ENCODE results near the gene CCDC178. TPM values are rescaled to one million over a fixed set of nuclear protein-coding genes. Genes with fewer than 3 reads are reported as not detected.
"Not testable (repeated sequence)": the region's sequence is repeated elsewhere in the genome, so short reads cannot be mapped to it uniquely, and the experiment has no call there.

Gene CCDC178
- total and polyA plus RNA-seq, 2 experiments from 2014 or later: not detected

- Histone ChIP-seq H3K4me3 (no peak overlapping the region), H3F3A (ENCODE audit: insufficient read depth) (no peaks in the 10 kb centered on the region), H3K27me3 (replicated peaks; ENCODE audit: insufficient read depth) (no peaks in the 10 kb centered on the region), H3K79me2 (ENCODE audit: insufficient read depth) (no peaks in the 10 kb centered on the region), H3K9ac (no peak overlapping the region), H3K9me2 (ENCODE audit: insufficient read depth) (no peaks in the 10 kb centered on the region), H2AFZ (no peak overlapping the region), H3K4me2 (ENCODE audit: unreplicated experiment) (no peak overlapping the region), H4K20me1 (ENCODE audit: insufficient read depth) (no peaks in the 10 kb centered on the region), H3K27ac (no peak overlapping the region), H3K9me3 (ENCODE audit: low read depth) (no peaks in the 10 kb centered on the region), H3K4me1 (ENCODE audit: insufficient read depth) (no peaks in the 10 kb centered on the region), H3K36me3 (ENCODE audit: low read depth) (no peaks in the 10 kb centered on the region)
- TF ChIP-seq EZH2 (IDR thresholded peaks at IDR 0.05; ENCODE audit: insufficient read depth, poor library complexity, severe bottlenecking) (no peak), EZH2phosphoT487 (IDR thresholded peaks at IDR 0.05; ENCODE audit: insufficient read depth, low read depth) (no peak)
- no peak for DNase-seq
- in situ Hi-C loops (cut with MboI): no loop called here
- WGBS, 2 experiments (ENCODE audit: low coverage in 1 of 2, low lambda C conversion rate in 2 of 2, missing lambda C conversion rate in 2 of 2): 24 to 30% methylated on average over 12 to 14 of the region's 14 CpGs
These were observed 16.1 kb downstream of the CCDC178 start for GRCh38 chr18:33424266-33424946.

- Histone ChIP-seq H2AFZ (no peak overlapping the region), H3K4me3 (no peak overlapping the region), H3K79me2 (ENCODE audit: insufficient read depth) (no peaks in the 10 kb centered on the region), H3K4me1 (ENCODE audit: insufficient read depth) (no peaks in the 10 kb centered on the region), H3K36me3 (ENCODE audit: low read depth) (no peaks in the 10 kb centered on the region), H3K9me2 (ENCODE audit: insufficient read depth) (no peaks in the 10 kb centered on the region), H3K4me2 (ENCODE audit: unreplicated experiment) (no peak overlapping the region), H3K9me3 (ENCODE audit: low read depth) (no peaks in the 10 kb centered on the region), H4K20me1 (ENCODE audit: insufficient read depth) (no peaks in the 10 kb centered on the region), H3K27me3 (replicated peaks; ENCODE audit: insufficient read depth) (no peaks in the 10 kb centered on the region), H3K9ac (no peak overlapping the region), H3K27ac (no peak overlapping the region), H3F3A (ENCODE audit: insufficient read depth) (no peaks in the 10 kb centered on the region)
- in situ Hi-C loops (cut with MboI): no loop called here
- WGBS, 2 experiments (ENCODE audit: low coverage in 1 of 2, low lambda C conversion rate in 2 of 2, missing lambda C conversion rate in 2 of 2): 2 to 4% methylated on average over 1 of the region's 1 CpG
- TF ChIP-seq EZH2phosphoT487 (IDR thresholded peaks at IDR 0.05; ENCODE audit: insufficient read depth, low read depth) (no peak), EZH2 (IDR thresholded peaks at IDR 0.05; ENCODE audit: insufficient read depth, poor library complexity, severe bottlenecking) (no peak)
- DNase-seq: no peak
These were observed 19.3 kb downstream of the CCDC178 start for GRCh38 chr18:33421225-33421624.

- DNase-seq: peak; percentile 24
- in situ Hi-C loops (cut with MboI): no loop called here
- H3K9me2 ChIP-seq (ENCODE audit: insufficient read depth): no peaks in the 10 kb centered on the region
These were observed 36.2 kb downstream of the CCDC178 start for GRCh38 chr18:33404244-33404873.

GRCh38 chr18:33398939-33399338, 41.6 kb downstream of the CCDC178 start:
- H2AFZ ChIP-seq; H3K9me3 ChIP-seq (ENCODE audit: low read depth); H3F3A ChIP-seq (ENCODE audit: insufficient read depth); H3K9ac ChIP-seq; H3K36me3 ChIP-seq (ENCODE audit: low read depth); H3K4me1 ChIP-seq (ENCODE audit: insufficient read depth); H4K20me1 ChIP-seq (ENCODE audit: insufficient read depth); H3K4me3 ChIP-seq; in situ Hi-C loops (cut with MboI); H3K79me2 ChIP-seq (ENCODE audit: insufficient read depth); H3K27me3 ChIP-seq (replicated peaks; ENCODE audit: insufficient read depth); H3K27ac ChIP-seq; H3K9me2 ChIP-seq (ENCODE audit: insufficient read depth); H3K4me2 ChIP-seq (ENCODE audit: unreplicated experiment); DNase-seq: not testable (repeated sequence)
- WGBS, 2 experiments (ENCODE audit: low coverage in 1 of 2, low lambda C conversion rate in 2 of 2, missing lambda C conversion rate in 2 of 2): 53 to 55% methylated on average over 8 of the region's 8 CpGs

More at GRCh38 chr18:33404244-33404873, 36.2 kb downstream of the CCDC178 start:
- H3K4me2 ChIP-seq (ENCODE audit: unreplicated experiment): no peak overlapping the region
- no peaks in the 10 kb centered on the region for H3K36me3 ChIP-seq (ENCODE audit: low read depth)
- no peak overlapping the region for H3K27ac ChIP-seq
- H3F3A ChIP-seq (ENCODE audit: insufficient read depth): no peaks in the 10 kb centered on the region
- H3K79me2 ChIP-seq (ENCODE audit: insufficient read depth): no peaks in the 10 kb centered on the region
- no peaks in the 10 kb centered on the region for H3K4me1 ChIP-seq (ENCODE audit: insufficient read depth)
- H3K9ac ChIP-seq: no peak overlapping the region
- H3K9me3 ChIP-seq (ENCODE audit: low read depth): no peaks in the 10 kb centered on the region
- no peaks in the 10 kb centered on the region for H4K20me1 ChIP-seq (ENCODE audit: insufficient read depth)
- no peak overlapping the region for H3K4me3 ChIP-seq
- H3K27me3 ChIP-seq (replicated peaks; ENCODE audit: insufficient read depth): no peaks in the 10 kb centered on the region
- TF ChIP-seq EZH2phosphoT487 (IDR thresholded peaks at IDR 0.05; ENCODE audit: insufficient read depth, low read depth) (no peak), EZH2 (IDR thresholded peaks at IDR 0.05; ENCODE audit: insufficient read depth, poor library complexity, severe bottlenecking) (no peak)
- no peak overlapping the region for H2AFZ ChIP-seq
